ENCODE data around the gene PEAK1. TPM values are rescaled to one million over a fixed set of nuclear protein-coding genes. Genes with fewer than 3 reads are reported as not detected.

PEAK1 gene
- total and polyA plus RNA-seq, 4 donors = 8.6 to 147 (median 40.2) TPM

GRCh38 chr15:77143191-77143590 is 276.7 kb downstream of the PEAK1 start:
- ATAC-seq (ENCODE audit: insufficient read depth, low FRiP score) (no peak), DNase-seq (no peak)
- WGBS, 2 donors = 94 to 97% methylated on average over 7 of the region's 7 CpGs
- no peaks in the 10 kb centered on the region for H3K27me3 ChIP-seq (ENCODE audit: control insufficient read depth in 3 of 3, insufficient read depth in 3 of 3, low read length in 2 of 3)
- no peak overlapping the region for H3K9ac ChIP-seq (ENCODE audit: insufficient read depth in 1 of 2, low read length in 2 of 2)
- no peak overlapping the region for H3K4me3 ChIP-seq
- peaks cover 0 to 23% (median 11%) of the 10 kb centered on the region in 4 donors for H3K36me3 ChIP-seq (ENCODE audit: control insufficient read depth in 4 of 4, insufficient read depth in 4 of 4, low read length in 4 of 4)
- H3K4me1 ChIP-seq (ENCODE audit: control insufficient read depth in 5 of 5, insufficient read depth in 5 of 5, low read length in 5 of 5) = peaks cover 0 to 10% (median 0%) of the 10 kb centered on the region in 5 donors
- TF ChIP-seq CTCF (IDR thresholded peaks at IDR 0.05; ENCODE audit: control extremely low read depth, extremely low read depth) = no peak
- H3K9me3 ChIP-seq (ENCODE audit: control insufficient read depth in 4 of 4, insufficient read depth in 3 of 4, low read length in 3 of 4) = peaks cover 0 to 6% (median 2%) of the 10 kb centered on the region in 4 donors
- no peak overlapping the region for H3K27ac ChIP-seq (ENCODE audit: low read depth in 1 of 2, low read length in 1 of 2)

GRCh38 chr15:77140220-77140619 is 279.7 kb downstream of the PEAK1 start:
- WGBS, 2 donors = 94 to 97% methylated on average over 1 of the region's 1 CpG
- Histone ChIP-seq H3K36me3 (ENCODE audit: control insufficient read depth in 4 of 4, insufficient read depth in 4 of 4, low read length in 4 of 4) (peaks cover 2 to 23% (median 10%) of the 10 kb centered on the region in 4 donors), H3K27me3 (ENCODE audit: control insufficient read depth in 3 of 3, insufficient read depth in 3 of 3, low read length in 2 of 3) (no peaks in the 10 kb centered on the region), H3K4me3 (no peak overlapping the region), H3K9ac (ENCODE audit: insufficient read depth in 1 of 2, low read length in 2 of 2) (no peak overlapping the region), H3K9me3 (ENCODE audit: control insufficient read depth in 4 of 4, insufficient read depth in 3 of 4, low read length in 3 of 4) (peaks cover 0 to 6% (median 2%) of the 10 kb centered on the region in 4 donors), H3K4me1 (ENCODE audit: control insufficient read depth in 5 of 5, insufficient read depth in 5 of 5, low read length in 5 of 5) (peaks cover 0 to 10% (median 0%) of the 10 kb centered on the region in 5 donors), H3K27ac (ENCODE audit: low read depth in 1 of 2, low read length in 1 of 2) (no peak overlapping the region)
- ATAC-seq (ENCODE audit: insufficient read depth, low FRiP score) (no peak), DNase-seq (no peak)
- TF ChIP-seq CTCF (IDR thresholded peaks at IDR 0.05; ENCODE audit: control extremely low read depth, extremely low read depth) = no peak

GRCh38 chr15:77139312-77139711 is 280.6 kb downstream of the PEAK1 start:
- ATAC-seq (ENCODE audit: insufficient read depth, low FRiP score) = no peak

More at GRCh38 chr15:77139312-77139711, 280.6 kb downstream of the PEAK1 start:
- no peak for DNase-seq
- TF ChIP-seq CTCF (IDR thresholded peaks at IDR 0.05; ENCODE audit: control extremely low read depth, extremely low read depth) = no peak
- peaks cover 0 to 10% (median 0%) of the 10 kb centered on the region in 5 donors for H3K4me1 ChIP-seq (ENCODE audit: control insufficient read depth in 5 of 5, insufficient read depth in 5 of 5, low read length in 5 of 5)
- no peaks in the 10 kb centered on the region for H3K27me3 ChIP-seq (ENCODE audit: control insufficient read depth in 3 of 3, insufficient read depth in 3 of 3, low read length in 2 of 3)
- H3K4me3 ChIP-seq = no peak overlapping the region
- 98 to 100% methylated on average over 2 of the region's 2 CpGs for WGBS, 2 donors
- peaks cover 0 to 6% (median 2%) of the 10 kb centered on the region in 4 donors for H3K9me3 ChIP-seq (ENCODE audit: control insufficient read depth in 4 of 4, insufficient read depth in 3 of 4, low read length in 3 of 4)
- no peak overlapping the region for H3K27ac ChIP-seq (ENCODE audit: low read depth in 1 of 2, low read length in 1 of 2)
- H3K9ac ChIP-seq (ENCODE audit: insufficient read depth in 1 of 2, low read length in 2 of 2) = no peak overlapping the region
- peaks cover 2 to 23% (median 9%) of the 10 kb centered on the region in 4 donors for H3K36me3 ChIP-seq (ENCODE audit: control insufficient read depth in 4 of 4, insufficient read depth in 4 of 4, low read length in 4 of 4)

All from lung (tissue), 12 donors.